ENCODE results near the gene DNAJC4.
A peak's percentile ranks its signal among the peaks of the same experiment; 100 is the strongest.

DNAJC4 gene

DNA sequence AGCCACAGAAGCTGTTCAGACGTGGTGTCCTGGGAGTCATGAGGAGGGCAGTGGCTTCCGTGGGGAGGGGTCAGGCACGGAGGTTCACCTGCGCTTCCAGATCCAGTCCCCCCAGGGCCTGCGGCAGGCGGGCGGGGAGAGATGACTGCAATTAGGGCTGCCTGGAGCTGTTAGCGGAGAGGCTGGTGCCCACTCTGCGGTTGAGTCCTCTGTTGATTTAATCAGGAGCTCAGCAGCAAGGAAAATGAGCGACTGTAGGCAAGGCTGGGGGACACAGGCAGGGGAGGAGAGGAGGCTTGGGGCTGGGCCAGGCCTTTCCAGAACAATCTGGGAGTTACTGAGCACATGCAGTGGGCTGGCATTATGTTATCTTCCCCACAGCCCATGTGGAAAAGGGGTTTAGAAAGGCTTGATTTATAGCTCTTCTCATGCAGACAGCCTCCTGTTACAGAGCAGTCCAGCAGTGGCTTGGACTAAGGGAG lies 34.1 kb downstream of the DNAJC4 start:
- no peak for DNase-seq (ENCODE audit: low read depth)
- H3K4me3 ChIP-seq (ENCODE audit: low read length), result no peak overlapping the region
- TF ChIP-seq, protein P1, sequence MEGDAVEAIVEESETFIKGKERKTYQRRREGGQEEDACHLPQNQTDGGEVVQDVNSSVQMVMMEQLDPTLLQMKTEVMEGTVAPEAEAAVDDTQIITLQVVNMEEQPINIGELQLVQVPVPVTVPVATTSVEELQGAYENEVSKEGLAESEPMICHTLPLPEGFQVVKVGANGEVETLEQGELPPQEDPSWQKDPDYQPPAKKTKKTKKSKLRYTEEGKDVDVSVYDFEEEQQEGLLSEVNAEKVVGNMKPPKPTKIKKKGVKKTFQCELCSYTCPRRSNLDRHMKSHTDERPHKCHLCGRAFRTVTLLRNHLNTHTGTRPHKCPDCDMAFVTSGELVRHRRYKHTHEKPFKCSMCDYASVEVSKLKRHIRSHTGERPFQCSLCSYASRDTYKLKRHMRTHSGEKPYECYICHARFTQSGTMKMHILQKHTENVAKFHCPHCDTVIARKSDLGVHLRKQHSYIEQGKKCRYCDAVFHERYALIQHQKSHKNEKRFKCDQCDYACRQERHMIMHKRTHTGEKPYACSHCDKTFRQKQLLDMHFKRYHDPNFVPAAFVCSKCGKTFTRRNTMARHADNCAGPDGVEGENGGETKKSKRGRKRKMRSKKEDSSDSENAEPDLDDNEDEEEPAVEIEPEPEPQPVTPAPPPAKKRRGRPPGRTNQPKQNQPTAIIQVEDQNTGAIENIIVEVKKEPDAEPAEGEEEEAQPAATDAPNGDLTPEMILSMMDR (IDR thresholded peaks at IDR 0.05; ENCODE audit: insufficient read depth, low read depth, low read length, missing control alignments), result no peak

DNA sequence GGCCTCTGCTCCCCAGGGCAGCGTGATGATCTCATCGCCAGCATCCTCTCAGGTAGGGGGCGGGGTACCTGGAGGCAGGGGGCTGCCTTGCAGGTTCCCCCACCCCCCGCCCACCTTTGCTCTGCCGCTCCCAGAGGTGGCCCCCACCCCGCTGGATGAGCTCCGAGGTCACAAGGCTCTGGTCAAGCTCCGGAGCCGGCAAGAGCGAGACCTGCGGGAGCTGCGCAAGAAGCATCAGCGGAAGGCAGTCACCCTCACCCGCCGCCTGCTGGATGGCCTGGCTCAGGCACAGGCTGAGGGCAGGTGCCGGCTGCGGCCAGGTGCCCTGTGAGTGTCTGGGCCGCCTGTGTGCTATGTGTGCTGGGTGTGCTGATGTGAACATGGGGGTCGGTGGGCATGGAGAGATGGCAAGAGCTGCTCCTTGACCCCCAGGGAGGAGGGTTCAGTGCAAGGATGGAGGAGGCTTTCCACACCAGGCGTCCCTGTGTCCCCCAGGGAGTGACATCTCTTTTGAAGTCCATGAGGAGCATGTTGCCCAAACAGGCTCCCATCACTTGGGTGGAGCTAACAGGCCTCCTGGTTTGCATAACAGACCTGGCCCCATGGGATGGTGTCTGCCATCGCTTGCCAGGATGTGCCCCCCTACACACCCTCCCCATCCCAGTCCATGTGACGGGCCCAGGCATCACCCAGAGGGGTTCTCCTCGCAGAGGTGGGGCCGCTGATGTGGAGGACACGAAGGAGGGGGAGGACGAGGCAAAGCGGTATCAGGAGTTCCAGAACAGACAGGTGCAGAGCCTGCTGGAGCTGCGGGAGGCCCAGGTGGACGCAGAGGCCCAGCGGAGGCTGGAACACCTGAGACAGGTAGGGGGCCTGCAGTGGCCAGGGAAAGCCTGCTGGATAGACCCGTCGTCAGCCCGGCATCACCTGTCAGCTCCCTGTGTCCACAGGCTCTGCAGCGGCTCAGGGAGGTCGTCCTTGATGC lies 35.1 kb downstream of the DNAJC4 start:
- no peak overlapping the region for H3K4me3 ChIP-seq (ENCODE audit: low read length)
- no peak for DNase-seq (ENCODE audit: low read depth)
- TF ChIP-seq, protein P1 (IDR thresholded peaks at IDR 0.05; ENCODE audit: insufficient read depth, low read depth, low read length, missing control alignments), result no peak

DNA sequence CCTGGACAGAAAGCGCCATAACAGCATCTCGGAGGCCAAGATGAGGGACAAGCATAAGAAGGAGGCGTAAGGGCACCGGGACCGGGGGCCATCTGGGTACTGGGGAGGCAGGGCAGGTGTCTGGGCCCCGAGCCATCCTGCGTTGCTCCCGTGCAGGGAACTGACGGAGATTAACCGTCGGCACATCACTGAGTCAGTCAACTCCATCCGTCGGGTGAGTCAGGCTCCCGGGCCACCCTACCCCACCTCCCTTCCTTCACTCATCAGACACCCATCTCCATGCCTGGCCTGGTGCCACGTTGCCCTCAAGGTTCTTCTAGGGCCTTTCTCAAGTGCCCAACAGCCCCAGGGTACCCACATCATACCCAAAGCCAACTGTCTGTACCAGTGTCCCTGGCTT lies 36.0 kb downstream of the DNAJC4 start:
- TF ChIP-seq, protein P1 (IDR thresholded peaks at IDR 0.05; ENCODE audit: insufficient read depth, low read depth, low read length, missing control alignments), result no peak
- DNase-seq (ENCODE audit: low read depth), result peak; percentile 78
- no peak overlapping the region for H3K4me3 ChIP-seq (ENCODE audit: low read length)

DNA sequence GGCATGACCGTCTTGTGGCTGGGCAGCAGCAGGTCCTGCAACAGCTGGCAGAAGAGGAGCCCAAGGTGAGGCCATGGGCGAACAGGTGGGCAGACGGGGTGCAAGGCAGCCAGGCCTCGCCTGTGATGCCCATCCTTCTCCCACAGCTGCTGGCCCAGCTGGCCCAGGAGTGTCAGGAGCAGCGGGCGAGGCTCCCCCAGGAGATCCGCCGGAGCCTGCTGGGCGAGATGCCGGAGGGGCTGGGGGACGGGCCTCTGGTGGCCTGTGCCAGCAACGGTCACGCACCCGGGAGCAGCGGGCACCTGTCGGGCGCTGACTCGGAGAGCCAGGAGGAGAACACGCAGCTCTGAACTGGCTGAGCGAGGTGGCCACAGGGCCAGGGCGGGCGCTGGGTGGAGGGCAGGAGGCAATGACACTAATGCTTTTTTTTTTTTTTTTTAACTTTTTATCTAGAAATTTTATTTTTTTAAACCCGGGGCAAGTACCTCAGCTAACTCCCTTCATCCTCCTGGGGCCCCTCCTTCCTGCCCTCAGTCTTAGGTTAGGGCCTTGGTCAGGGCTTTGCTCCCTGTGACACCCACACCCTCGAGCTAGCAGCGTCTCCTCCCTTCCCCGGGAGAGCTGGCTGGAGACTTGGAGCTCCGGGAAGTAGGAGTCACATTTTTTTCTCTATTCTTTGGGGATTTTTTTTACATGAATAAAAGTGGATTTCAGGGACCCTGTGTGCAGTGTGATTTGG lies 37.0 kb downstream of the DNAJC4 start:
- DNase-seq (ENCODE audit: low read depth), result no peak
- no peak overlapping the region for H3K4me3 ChIP-seq (ENCODE audit: low read length)
- TF ChIP-seq, protein P1 (IDR thresholded peaks at IDR 0.05; ENCODE audit: insufficient read depth, low read depth, low read length, missing control alignments), result no peak

DNA sequence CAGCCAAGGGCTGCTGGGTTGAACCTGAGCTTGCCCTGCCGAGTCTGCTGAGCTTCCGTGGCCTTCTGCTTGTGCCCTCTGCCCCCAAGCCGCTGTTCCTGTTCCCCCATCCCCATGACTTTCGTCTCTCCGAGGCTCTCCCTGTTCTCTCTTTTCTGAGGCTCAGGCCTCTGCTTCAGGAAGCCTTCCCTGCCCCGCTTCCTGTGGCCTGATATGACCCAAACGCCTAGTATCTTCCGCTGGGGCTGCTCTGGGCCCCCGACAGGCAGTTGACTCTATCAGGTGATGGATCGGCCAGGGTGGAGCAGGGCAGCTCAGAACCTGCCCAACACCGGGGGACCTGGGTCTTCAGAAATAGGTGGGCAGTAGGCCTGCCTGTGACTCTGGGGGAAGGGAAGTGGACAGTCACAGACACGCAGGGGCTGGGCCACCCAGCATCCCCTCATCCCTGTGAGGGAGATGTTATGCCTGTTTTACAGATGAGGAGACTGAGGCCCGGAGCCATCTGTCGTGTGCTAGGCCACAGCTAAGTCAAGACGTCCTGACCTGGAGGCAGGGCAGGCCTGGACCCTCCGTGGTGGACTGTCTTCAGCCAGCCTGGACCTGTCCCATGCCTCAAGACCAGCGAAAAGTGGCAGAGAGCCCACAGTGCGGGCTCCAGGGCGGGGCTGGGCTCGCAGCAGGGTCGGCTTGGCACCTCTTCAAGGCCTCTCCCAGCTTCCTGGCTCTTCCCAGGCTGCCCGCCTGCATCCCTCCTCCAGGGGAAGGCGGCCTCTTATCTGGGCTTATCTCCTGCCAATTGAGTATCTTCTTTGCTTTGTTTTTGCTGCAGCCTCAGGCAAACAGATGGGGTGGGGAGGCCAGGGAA lies 37.9 kb downstream of the DNAJC4 start:
- TF ChIP-seq, protein P1 (IDR thresholded peaks at IDR 0.05; ENCODE audit: insufficient read depth, low read depth, low read length, missing control alignments), result no peak
- peak; percentile 40 for DNase-seq (ENCODE audit: low read depth)
- no peak overlapping the region for H3K4me3 ChIP-seq (ENCODE audit: low read length)

DNA sequence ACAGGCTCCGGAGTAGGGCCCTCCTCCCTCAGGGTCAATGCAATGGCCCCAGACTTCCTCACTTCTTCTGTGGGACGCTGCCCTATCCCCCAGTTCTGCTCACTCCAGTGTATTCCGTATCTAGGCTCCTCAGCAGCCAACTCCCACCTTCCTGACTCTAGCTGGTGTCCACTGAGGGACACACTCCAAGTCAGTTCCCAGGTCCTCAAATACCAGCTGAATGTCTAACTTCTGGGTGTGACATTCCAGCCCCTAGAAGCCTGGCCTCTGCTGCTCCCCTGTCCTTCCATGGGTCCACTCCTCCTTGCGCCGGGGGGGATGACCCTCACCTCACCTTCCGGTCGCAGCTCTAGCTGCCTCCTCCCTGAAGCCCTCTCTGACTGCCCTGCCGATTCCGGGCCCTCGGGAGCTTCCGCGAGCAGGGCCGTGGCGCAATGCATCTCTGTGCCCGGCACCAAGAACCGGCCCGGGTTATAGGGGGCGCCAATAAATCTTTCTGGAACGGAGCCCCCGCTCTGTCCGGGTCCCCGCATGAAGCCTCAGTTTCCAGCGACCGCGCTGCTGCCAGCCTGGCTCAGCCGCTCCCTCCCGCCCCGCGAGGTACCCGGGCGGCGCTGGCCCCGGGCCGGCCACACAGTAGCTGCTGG lies 38.7 kb downstream of the DNAJC4 start:
- H3K4me3 ChIP-seq (ENCODE audit: low read length), result peak overlapping the region; percentile 59
- TF ChIP-seq, protein P1 (IDR thresholded peaks at IDR 0.05; ENCODE audit: insufficient read depth, low read depth, low read length, missing control alignments), result no peak
- peak; percentile 35 for DNase-seq (ENCODE audit: low read depth)
